ENCODE measurements around the gene MED19.
"Not testable (repeated sequence)": the region's sequence is repeated elsewhere in the genome, so short reads cannot be mapped to it uniquely, and the experiment has no call there.

MED19 gene

DNA sequence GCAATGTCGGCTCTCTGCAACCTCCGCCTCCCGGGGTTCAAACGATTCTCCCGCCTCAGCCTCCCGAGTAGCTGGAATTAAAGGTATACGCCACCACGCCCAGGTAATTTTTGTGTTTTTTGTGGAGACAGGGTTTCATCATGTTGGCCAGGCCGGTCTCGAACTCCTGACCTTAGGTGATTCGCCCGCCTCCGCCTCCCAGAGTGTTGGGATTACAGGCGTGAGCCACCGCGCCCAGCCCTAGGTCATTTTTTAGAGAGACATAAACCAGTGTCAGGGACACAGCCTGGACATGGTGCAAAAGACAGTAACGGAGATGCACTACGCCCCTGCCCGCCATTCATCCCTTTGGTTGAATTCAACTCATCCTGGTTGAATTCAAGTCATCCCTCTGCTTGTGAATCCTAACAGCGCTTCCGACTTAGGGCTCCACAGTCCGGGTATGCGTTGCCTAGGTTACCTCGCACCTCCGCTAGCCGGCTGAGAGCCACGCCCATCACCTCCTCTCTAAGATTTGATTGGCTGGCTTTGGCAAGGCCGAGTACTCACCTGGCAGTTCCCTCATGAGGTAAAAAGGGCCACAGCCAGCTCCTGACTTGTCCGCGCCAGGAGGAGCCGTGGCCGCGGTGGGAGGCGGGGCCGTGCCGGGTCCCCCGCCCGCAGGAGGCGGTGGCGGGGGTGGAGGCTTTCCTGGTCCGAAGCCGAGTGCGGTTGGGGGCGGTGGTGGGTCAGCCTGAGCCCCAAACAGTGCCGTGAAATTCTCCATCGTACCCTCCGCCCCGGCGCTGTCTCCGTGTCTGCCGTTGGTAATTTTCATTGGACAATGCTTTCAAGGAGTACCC, at the start of gene MED19:
Gene MED19, minus strand, starts transcription at position 802 of the 842 bp plus-strand sequence. Its CDS starts 36 bp downstream, at position 766.
- in situ Hi-C loops (cut with MboI; ENCODE audit: low sequenced_read_pairs), result no loop called here

- in situ Hi-C loops (cut with MboI; ENCODE audit: low sequenced_read_pairs), result no loop called here
Measured at GRCh38 chr11:57758174-57758573, 46.2 kb upstream of the MED19 start.

GRCh38 chr11:57752954-57753353, 40.9 kb upstream of the MED19 start:
- in situ Hi-C loops (cut with MboI; ENCODE audit: low sequenced_read_pairs), result no loop called here

- in situ Hi-C loops (cut with MboI; ENCODE audit: low sequenced_read_pairs), result no loop called here
Measured at GRCh38 chr11:57751676-57752253, 39.8 kb upstream of the MED19 start, which contains the start of gene BTBD18. Gene BTBD18 (minus strand): TSS chr11:57751819. CDS start chr11:57751188, 631 bp downstream.

- in situ Hi-C loops (cut with MboI; ENCODE audit: low sequenced_read_pairs), result no loop called here
Measured at GRCh38 chr11:57751176-57751575, 39.2 kb upstream of the MED19 start.

- in situ Hi-C loops (cut with MboI; ENCODE audit: low sequenced_read_pairs), result no loop called here
Measured at GRCh38 chr11:57746920-57747319, 34.9 kb upstream of the MED19 start.

DNA sequence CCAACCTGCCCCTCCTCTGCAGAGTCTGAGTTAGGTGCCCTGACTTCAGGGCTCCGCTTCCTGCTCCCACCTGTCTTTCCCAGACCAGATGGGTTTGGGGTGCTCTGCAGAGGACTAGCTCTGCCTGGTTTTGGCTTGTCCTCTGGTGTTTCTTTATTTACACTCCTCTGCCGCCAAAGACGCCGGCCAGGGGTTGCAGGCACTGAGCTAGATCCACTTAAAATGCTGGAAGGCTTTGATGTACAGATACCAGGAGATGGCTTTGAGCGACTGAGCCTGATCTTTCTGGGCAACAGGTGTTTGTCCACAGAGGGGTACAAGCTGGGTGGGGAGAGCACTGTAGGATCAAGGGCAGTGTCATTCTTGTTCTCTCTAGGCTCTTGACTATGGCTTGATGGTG, 33.2 kb upstream of the MED19 start:
- in situ Hi-C loops (cut with MboI; ENCODE audit: low sequenced_read_pairs), result no loop called here

DNA sequence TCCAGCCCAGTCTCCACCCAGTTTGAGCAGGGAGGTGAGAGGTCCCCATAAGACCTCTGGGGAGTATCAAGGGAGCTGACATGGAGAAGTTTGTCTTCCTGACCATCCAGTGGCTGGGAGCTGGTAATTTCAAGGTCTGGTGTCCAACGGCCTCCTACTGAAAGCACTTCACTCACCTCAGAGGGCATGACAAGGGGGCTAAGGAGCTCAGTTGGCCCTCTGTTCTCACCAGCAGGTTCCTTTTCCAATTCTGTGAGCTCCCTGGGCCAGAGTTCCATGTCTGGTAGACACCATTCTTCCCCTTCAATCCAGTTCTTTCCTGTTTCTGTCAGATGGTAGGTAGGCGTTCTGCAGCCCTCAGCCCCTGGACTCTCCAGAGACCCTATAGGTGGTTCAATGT, 32.3 kb upstream of the MED19 start:
- in situ Hi-C loops (cut with MboI; ENCODE audit: low sequenced_read_pairs), result no loop called here

- in situ Hi-C loops (cut with MboI; ENCODE audit: low sequenced_read_pairs), result no loop called here
Measured at GRCh38 chr11:57742087-57742452, 30.1 kb upstream of the MED19 start.

DNA sequence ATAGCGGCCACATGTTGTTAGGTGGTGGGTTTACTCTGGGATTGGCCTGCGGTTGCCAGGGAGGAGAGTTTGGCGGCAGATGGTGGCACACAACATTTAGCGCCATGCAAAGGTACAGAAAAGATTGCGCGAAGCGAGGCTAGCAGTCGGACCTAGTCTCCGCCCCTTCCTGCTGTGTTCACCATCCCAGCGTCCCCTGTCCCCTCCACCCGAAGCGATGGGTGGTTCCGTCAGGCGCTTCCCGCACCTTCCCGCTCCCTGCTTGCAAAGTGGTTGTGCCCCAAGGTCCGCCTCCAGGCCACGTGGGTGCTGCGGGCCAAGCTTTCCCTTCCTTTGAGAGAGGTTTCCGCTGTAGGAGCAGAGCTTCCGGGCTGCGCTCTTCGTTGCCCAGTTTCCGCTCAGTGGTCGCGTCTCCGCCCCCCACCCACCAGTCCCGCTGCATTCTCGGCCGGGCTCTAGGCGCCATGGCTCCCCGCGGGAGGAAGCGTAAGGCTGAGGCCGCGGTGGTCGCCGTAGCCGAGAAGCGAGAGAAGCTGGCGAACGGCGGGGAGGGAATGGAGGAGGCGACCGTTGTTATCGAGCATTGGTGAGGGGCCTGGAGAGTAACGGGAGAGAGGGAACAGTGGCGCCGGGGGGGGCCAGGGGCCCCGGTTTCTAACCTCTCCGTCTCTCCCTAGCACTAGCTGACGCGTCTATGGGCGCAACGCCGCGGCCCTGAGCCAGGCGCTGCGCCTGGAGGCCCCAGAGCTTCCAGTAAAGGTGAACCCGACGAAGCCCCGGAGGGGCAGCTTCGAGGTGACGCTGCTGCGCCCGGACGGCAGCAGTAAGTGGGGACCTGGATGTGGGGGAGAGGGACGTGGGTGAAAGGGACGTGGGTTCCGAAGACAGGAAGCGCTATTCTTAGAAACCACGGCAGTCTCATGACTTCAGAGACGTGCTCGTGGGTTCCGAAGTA, 29.4 kb upstream of the MED19 start, which contains the start of gene SELENOH:
Gene SELENOH, plus strand, starts transcription at position 360 of the 955 bp plus-strand sequence. Its CDS starts 105 bp downstream, at position 465.
- in situ Hi-C loops (cut with MboI; ENCODE audit: low sequenced_read_pairs), result no loop called here

GRCh38 chr11:57735619-57736298, 23.7 kb upstream of the MED19 start:
- in situ Hi-C loops (cut with MboI; ENCODE audit: low sequenced_read_pairs), result no loop called here

- in situ Hi-C loops (cut with MboI; ENCODE audit: low sequenced_read_pairs), result no loop called here
Measured at GRCh38 chr11:57732661-57733060, 20.6 kb upstream of the MED19 start.

GRCh38 chr11:57729479-57729878, 17.5 kb upstream of the MED19 start:
- in situ Hi-C loops (cut with MboI; ENCODE audit: low sequenced_read_pairs), result no loop called here

- in situ Hi-C loops (cut with MboI; ENCODE audit: low sequenced_read_pairs), result no loop called here
Measured at GRCh38 chr11:57728829-57729228, 16.8 kb upstream of the MED19 start.

DNA sequence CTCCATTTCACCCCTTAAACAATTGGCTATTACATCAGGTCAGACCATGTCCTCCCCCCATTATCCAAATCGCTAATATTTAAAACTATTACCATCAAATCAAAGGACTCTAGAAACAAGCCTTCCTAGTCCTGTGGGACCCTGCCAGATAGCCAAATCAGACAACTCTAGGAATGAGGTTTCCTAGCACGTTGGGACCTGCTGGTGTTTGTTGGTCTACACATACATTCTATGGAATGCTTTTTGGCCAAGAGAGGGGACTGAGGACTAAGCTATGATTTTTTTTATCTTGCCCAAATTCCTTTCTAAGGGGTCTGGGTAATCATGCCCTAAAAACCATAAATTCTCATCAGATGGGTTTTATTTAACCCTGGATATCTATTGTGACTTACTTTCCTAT, 15.2 kb upstream of the MED19 start:
- in situ Hi-C loops (cut with MboI; ENCODE audit: low sequenced_read_pairs), result no loop called here

DNA sequence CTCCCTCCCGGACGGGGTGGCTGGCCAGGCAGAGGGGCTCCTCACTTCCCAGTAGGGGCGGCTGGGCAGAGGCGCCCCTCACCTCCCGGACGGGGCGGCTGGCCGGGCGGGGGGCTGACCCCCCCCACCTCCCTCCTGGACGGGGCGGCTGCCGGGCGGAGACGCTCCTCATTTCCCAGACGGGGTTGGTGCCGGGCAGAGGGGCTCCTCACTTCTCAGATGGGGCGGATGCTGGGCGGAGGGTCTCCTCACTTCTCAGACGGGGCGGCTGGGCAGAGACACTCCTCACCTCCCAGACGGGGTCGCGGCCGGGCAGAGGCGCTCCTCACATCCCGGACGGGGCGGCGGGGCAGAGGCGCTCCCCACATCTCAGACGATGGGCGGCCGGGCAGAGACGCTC, 4.7 kb upstream of the MED19 start:
- in situ Hi-C loops (cut with MboI; ENCODE audit: low sequenced_read_pairs), result not testable (repeated sequence)

GRCh38 chr11:57713835-57714234, 1.8 kb upstream of the MED19 start:
- in situ Hi-C loops (cut with MboI; ENCODE audit: low sequenced_read_pairs), result no loop called here

GRCh38 chr11:57712256-57713150, 488 bp upstream of the MED19 start, which contains the start of gene TMX2:
Gene TMX2 (plus strand): TSS chr11:57712593. CDS start chr11:57712619, 26 bp downstream.
- in situ Hi-C loops (cut with MboI; ENCODE audit: low sequenced_read_pairs), result no loop called here

DNA sequence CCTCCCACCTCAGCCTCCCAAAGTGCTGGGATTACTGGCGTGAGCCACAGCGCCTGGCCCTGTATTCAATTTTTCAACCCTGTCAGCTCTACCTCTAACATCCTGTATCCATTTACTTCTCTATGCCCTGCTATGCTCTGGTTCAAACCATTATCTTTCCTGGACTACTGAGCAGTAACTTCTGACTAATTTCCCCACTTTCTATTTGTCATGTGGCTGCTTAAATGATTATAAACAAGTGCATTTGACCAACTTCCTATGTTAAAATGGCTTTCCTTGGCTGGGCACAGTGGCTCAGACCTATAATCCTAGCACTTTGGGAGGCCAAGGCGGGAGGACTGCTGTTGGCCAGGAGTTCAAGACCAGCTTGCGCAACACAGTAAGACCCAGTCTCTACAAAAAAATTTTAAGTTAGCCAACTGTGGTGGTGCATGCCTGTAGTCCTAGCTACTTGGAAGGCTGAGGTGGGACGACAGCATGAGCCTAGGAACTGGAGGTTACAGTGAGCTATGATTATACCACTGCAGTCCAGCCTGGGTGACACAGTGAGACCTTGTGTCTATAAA, 2.1 kb downstream of the MED19 start:
- in situ Hi-C loops (cut with MboI; ENCODE audit: low sequenced_read_pairs), result no loop called here
